GM12892 (cell line): ENCODE measurements around the gene CDC14A.

Source experiments
- POLR2A ChIP-seq: IDR thresholded peaks from 2 replicates; pipeline ENCODE4 v1.6.1; 2011; ENCODE audit warnings: low read depth, low read length, control low read depth
- POLR2AphosphoS5 ChIP-seq: IDR thresholded peaks from 2 replicates; pipeline ENCODE4 v1.6.1; 2011; ENCODE audit warnings: low read depth, low read length, control low read depth

DNA sequence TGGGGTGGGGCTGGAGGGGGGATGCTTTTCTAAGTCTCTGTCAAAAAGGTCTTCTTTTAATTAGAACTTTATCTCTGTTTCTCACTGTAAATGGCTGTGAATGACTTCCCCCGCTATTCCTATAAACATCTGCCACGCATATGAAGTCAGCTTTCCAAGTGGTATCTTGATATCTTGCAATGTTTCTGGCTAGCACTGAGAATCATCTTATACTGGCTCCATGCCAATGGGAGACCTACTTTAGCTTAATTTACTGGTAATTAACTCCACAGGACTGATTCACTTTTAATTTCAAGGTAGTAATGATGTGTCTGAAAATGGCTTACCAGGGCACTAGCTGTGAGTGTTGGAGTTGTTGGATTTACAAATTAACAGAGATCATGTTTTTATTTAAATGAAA, 190.0 kb downstream of the CDC14A start:
- TF ChIP-seq POLR2A (no peak), POLR2AphosphoS5 (no peak)
